A673 (cell line): Measurements from ENCODE around the gene LDB3. TPM values are rescaled to one million over a fixed set of nuclear protein-coding genes. Genes with fewer than 3 reads are reported as not detected.

Experiments
- BruUV-seq: library from RNA; stranded (reverse); fragments of 400-500 nt; replicated peaks from 2 replicates; lab custom pipeline; 2021; lab: Mats Ljungman, UMichigan
- CTCF ChIA-PET: fragments of 300-600 bp; sonication (Branson Sonifier 250); formaldehyde crosslinking; loops from one replicate; lab custom pipeline; 2022; ENCODE audit warnings: antibody characterized with exemption; lab: Charles Lee
- POLR2A ChIA-PET: fragments of 300-600 bp; sonication (Branson Sonifier 250); formaldehyde crosslinking; loops from one replicate; lab custom pipeline; 2022; ENCODE audit warnings: antibody characterized with exemption; ENCODE audit not compliant: low non-redundant PET; lab: Charles Lee
- DNase-seq: peaks from one replicate; pipeline ENCODE4 v3.0.0-alpha.2; 2015; ENCODE audit warnings: low spot score
- H3K27ac ChIP-seq: fragments of 200-600 bp; sonication (generic); 2 replicates; pipeline ENCODE4 v1.5.1; 2016; ENCODE audit warnings: mixed run types, low read depth, mild to moderate bottlenecking, mixed read lengths, antibody characterized with exemption, low read length; ENCODE audit not compliant: poor library complexity, severe bottlenecking
- H3K27me3 ChIP-seq: fragments of 200-600 bp; sonication (generic); replicated peaks from 2 replicates; pipeline ENCODE4 v1.6.1; 2017; ENCODE audit warnings: mixed run types, low read depth, mild to moderate bottlenecking, mixed read lengths, antibody characterized with exemption, low read length; ENCODE audit not compliant: insufficient read depth, poor library complexity
- H3K36me3 ChIP-seq: fragments of 200-600 bp; sonication (generic); 2 replicates; pipeline ENCODE4 v1.6.1; 2016; ENCODE audit warnings: mixed run types, mild to moderate bottlenecking, mixed read lengths, antibody characterized with exemption, low read length; ENCODE audit not compliant: insufficient read depth, poor library complexity, severe bottlenecking
- H3K4me1 ChIP-seq: fragments of 200-600 bp; sonication (generic); 2 replicates; pipeline ENCODE4 v1.6.1; 2017; ENCODE audit warnings: mixed run types, mild to moderate bottlenecking, mixed read lengths, antibody characterized with exemption, low read length; ENCODE audit not compliant: insufficient read depth, poor library complexity, severe bottlenecking
- H3K4me3 ChIP-seq: fragments of 200-600 bp; sonication (generic); 2 replicates; pipeline ENCODE4 v1.5.1; 2016; ENCODE audit warnings: low read depth, mixed run types, mild to moderate bottlenecking, mixed read lengths, low read length; ENCODE audit not compliant: poor library complexity, severe bottlenecking
- H3K9me3 ChIP-seq: fragments of 200-600 bp; sonication (generic); 2 replicates; pipeline ENCODE4 v1.6.1; 2016; ENCODE audit warnings: mixed run types, low read depth, mild to moderate bottlenecking, mixed read lengths, antibody characterized with exemption, low read length; ENCODE audit not compliant: poor library complexity, severe bottlenecking
- CTCF ChIP-seq: fragments of 300-800, 200-600 bp; sonication (generic); conservative IDR thresholded peaks from 2 replicates; pipeline ENCODE4 v1.5.1; 2017; ENCODE audit warnings: low read depth, mild to moderate bottlenecking, antibody characterized with exemption, low read length, moderate library complexity, mixed read lengths
- EZH2 ChIP-seq: fragments of 200-600 bp; sonication (generic); IDR thresholded peaks from 2 replicates; pipeline ENCODE4 v1.6.1; 2017; ENCODE audit warnings: borderline replicate concordance, low read depth, mild to moderate bottlenecking, mixed read lengths, antibody characterized with exemption, low read length; ENCODE audit not compliant: poor library complexity, severe bottlenecking
- intact Hi-C: fragments of 100-400 bp; cut with micrococcal nuclease; formaldehyde crosslinking; loops from one replicate; pipeline ENCODE4 v1.10.0; 2022; ENCODE audit not compliant: unreplicated experiment
- total RNA-seq: library from RNA; stranded (reverse); gene quantifications from 2 replicates; pipeline ENCODE4 v1.2.3, GENCODE V29; 2021

LDB3 gene
- total RNA-seq, 1 experiment from 2014 or later, result 0.34 TPM

- BruUV-seq, result no TSS peak
- Histone ChIP-seq H3K9me3 (no peaks in the 10 kb centered on the region), H3K4me1 (peaks cover 2% of the 10 kb centered on the region), H3K4me3 (no peak overlapping the region), H3K27ac (no peak overlapping the region), H3K36me3 (no peaks in the 10 kb centered on the region), H3K27me3 (no peaks in the 10 kb centered on the region)
- intact Hi-C loops, result no loop called here
- no peak for DNase-seq
- ChIA-PET POLR2A (interaction anchor here (0.5 kb wide), 1 partner anchor 29 kb away, joined by 9 read pairs; no protein-coding TSS in a partner anchor), CTCF (no interaction called here)
- no peak for TF ChIP-seq EZH2
- TF ChIP-seq CTCF, result no peak
Observed at GRCh38 chr10:86718556-86718955, 50.2 kb downstream of the LDB3 start.

GRCh38 chr10:86721232-86721631, 52.9 kb downstream of the LDB3 start:
- no peak overlapping the region for H3K4me3 ChIP-seq
- no peaks in the 10 kb centered on the region for H3K4me1 ChIP-seq
- H3K27me3 ChIP-seq, result no peaks in the 10 kb centered on the region
- no peak overlapping the region for H3K27ac ChIP-seq
- ChIA-PET POLR2A (no interaction called here), CTCF (no interaction called here)
- intact Hi-C loops, result no loop called here
- TF ChIP-seq CTCF, result no peak
- no peak for TF ChIP-seq EZH2
- BruUV-seq, result no TSS peak
- H3K36me3 ChIP-seq, result no peaks in the 10 kb centered on the region
- DNase-seq, result no peak
- H3K9me3 ChIP-seq, result no peaks in the 10 kb centered on the region

GRCh38 chr10:86723009-86723408, 54.7 kb downstream of the LDB3 start:
- TF ChIP-seq CTCF (no peak), EZH2 (no peak)
- no peak for DNase-seq
- CTCF ChIA-PET, result no interaction called here
- intact Hi-C loops, result no loop called here
- no TSS peak for BruUV-seq
- Histone ChIP-seq H3K36me3 (no peaks in the 10 kb centered on the region), H3K4me3 (no peak overlapping the region), H3K27me3 (no peaks in the 10 kb centered on the region), H3K27ac (no peak overlapping the region), H3K9me3 (no peaks in the 10 kb centered on the region), H3K4me1 (no peaks in the 10 kb centered on the region)
- POLR2A ChIA-PET, result interaction anchor here (0.6 kb wide), 1 partner anchor 15 kb away, joined by 3 read pairs; no protein-coding TSS in a partner anchor
